K562 (cell line): Measurements from ENCODE around the gene RUVBL2. TPM values are rescaled to one million over a fixed set of nuclear protein-coding genes. Genes with fewer than 3 reads are reported as not detected.

Experiments
- ELF4 ChIP-seq: fragments of 450-650 bp; formaldehyde crosslinking; IDR thresholded peaks from 2 replicates; pipeline ENCODE4 v1.4.0; 2022; ENCODE audit warnings: missing genetic modification characterization
- ETV5 ChIP-seq: sonication (generic); formaldehyde crosslinking; IDR thresholded peaks from 2 replicates; pipeline ENCODE4 v1.4.0; 2020; ENCODE audit warnings: low read depth, mild to moderate bottlenecking, missing genetic modification reagents
- FOSL1 ChIP-seq: fragments of 200-800 bp; sonication (Bioruptor generic); conservative IDR thresholded peaks from 2 replicates; pipeline ENCODE4 v1.6.1; 2016; ENCODE audit warnings: missing genetic modification characterization, missing compliant biosample characterization
- MYC ChIP-seq, 2 experiments: fragments of 250-450 bp in 1 of 2; sonication (Bioruptor Pico) in 1 of 2; IDR thresholded peaks; 2 replicates each; pipeline versions ENCODE4 v1.5.1 to v1.6.1; 2012 to 2021; ENCODE audit warnings: low read depth in 2 of 2, borderline replicate concordance in 1 of 2, improper control_type of control experiment in 1 of 2, low read length in 1 of 2, mild to moderate bottlenecking in 1 of 2, moderate library complexity in 1 of 2
- NCOA2 ChIP-seq, 2 experiments: fragments of 450-650 bp; IDR thresholded peaks; 2 replicates each; pipeline ENCODE4 v1.6.1; 2018; ENCODE audit warnings: mild to moderate bottlenecking in 2 of 2, moderate library complexity in 1 of 2; ENCODE audit not compliant: partially characterized antibody in 2 of 2
- PCBP1 ChIP-seq: fragments of 200-400 bp; formaldehyde crosslinking; IDR thresholded peaks from 2 replicates; pipeline ENCODE4 v1.6.1; 2018; ENCODE audit warnings: mild to moderate bottlenecking, low read depth, low read length; ENCODE audit not compliant: poor library complexity, severe bottlenecking
- SPI1 ChIP-seq: IDR thresholded peaks from 2 replicates; pipeline ENCODE4 v1.6.1; 2011; ENCODE audit warnings: low read depth, low read length, control low read depth, borderline replicate concordance
- ZBTB12 ChIP-seq: fragments of 250-450 bp; sonication (Bioruptor Pico); IDR thresholded peaks from 2 replicates; pipeline ENCODE4 v1.4.0; 2020
- ZNF384 ChIP-seq: IDR thresholded peaks from 2 replicates; pipeline ENCODE4 v1.6.1; 2012; ENCODE audit warnings: low read depth, low read length, improper control_type of control experiment
- polyA plus RNA-seq, 8 experiments: library from polyadenylated mRNA; depleted of rRNA in 4 of 8; stranded (reverse) in 5 of 8; unstranded in 3 of 8; fragments of >200 nt; fragmentation: Nextera tagmentation in 2 of 8; fragmentation: Illumina TruSeq in 1 of 8; extraction: Ambion mirVana in 2 of 8; extraction: Trizol in 1 of 8; gene quantifications; 2 replicates each; pipeline versions ENCODE4 v1.2.1 to v1.2.3, GENCODE V29; 2011 to 2014; ENCODE audit warnings: inconsistent platforms in 1 of 8, missing spikeins in 1 of 8
- total RNA-seq, 7 experiments: library from RNA; depleted of rRNA in 6 of 7; stranded (reverse); fragments of >200 nt in 6 of 7; fragmentation: Illumina TruSeq in 2 of 7; extraction: Trizol in 2 of 7; gene quantifications; 2 replicates each; pipeline versions ENCODE4 v1.2.1 to v1.2.3, GENCODE V29; 2011 to 2021; ENCODE audit warnings: low replicate concordance in 1 of 7

RUVBL2 gene
- total and polyA plus RNA-seq, 9 of the 15 experiments (the other 6 are each of a cell fraction or from before 2014, with no cell fraction given) = 71.4 to 453 (median 237) TPM

- TF ChIP-seq PCBP1 (no peak), ETV5 (CRISPR knock-in tag) (no peak), ELF4 (CRISPR knock-in tag) (no peak), NCOA2 (IDR thresholded peaks at IDR 0.05; ENCODE audit: partially characterized antibody in 2 of 2) (no peak), ZBTB12 (CRISPR knock-in tag) (no peak), SPI1 (peak; percentile 40; the same call in 1 of the 2 replicates), ZNF384 (no peak), MYC (IDR thresholded peaks at IDR 0.05; ENCODE audit: low read depth, low read length) (no peak), MYC (CRISPR knock-in tag; IDR thresholded peaks at IDR 0.05; ENCODE audit: borderline replicate concordance, low read depth) (no peak), FOSL1 (no peak)
- TF ChIP-seq, all 486 proteins: peak for 7
Measured at GRCh38 chr19:48991873-48992580, 1.7 kb upstream of the RUVBL2 start (continued).
